Sigmoid colon (tissue), 4 donors: ENCODE data around the gene CNKSR1.

Source experiments
- CTCF ChIP-seq, 4 experiments: fragments of 450-650 bp in 3 of 4; fragments of 200-600 bp in 1 of 4; IDR thresholded peaks; one replicate each; pipeline ENCODE4 v1.5.1; 2016 to 2019; ENCODE audit warnings: antibody characterized with exemption in 4 of 4, mild to moderate bottlenecking in 3 of 4, moderate library complexity in 2 of 4
- EP300 ChIP-seq, 4 donors: sonication (generic); formaldehyde crosslinking; IDR thresholded peaks; one replicate each; pipeline ENCODE4 v1.6.1; 2017; ENCODE audit warnings: antibody characterized with exemption in 4 of 4

- TF ChIP-seq CTCF (IDR thresholded peaks at IDR 0.05) (no peak), EP300 (IDR thresholded peaks at IDR 0.05) (no peak)
Observed at GRCh38 chr1:26188477-26188876, 11.2 kb downstream of the CNKSR1 start.
